T-helper 17 cell (primary cell): Measurements from ENCODE around the gene HOXA3. TPM values are rescaled to one million over a fixed set of nuclear protein-coding genes. Genes with fewer than 3 reads are reported as not detected.

Experiments
- ATAC-seq: fragments of 150-1000 bp; cut with Tn5 transposase; 2 replicates; pipeline ENCODE4 v1.10.0; 2021; ENCODE audit warnings: mild to moderate bottlenecking, moderate library complexity
- DNase-seq, 3 donors: peaks; one replicate each; pipeline versions ENCODE4 v3.0.0 to v3.0.0-alpha.2; 2020 to 2021
- H3K9me3 ChIP-seq: one replicate; pipeline ENCODE4 v1.7.0; 2013; ENCODE audit warnings: low read length, mild to moderate bottlenecking; ENCODE audit not compliant: control insufficient read depth, poor library complexity, severe bottlenecking
- H3K27ac Mint-ChIP-seq: one replicate; pipeline ENCODE4 v1.8.0; 2022; ENCODE audit warnings: mild to moderate bottlenecking, moderate library complexity, mixed read lengths
- H3K27me3 Mint-ChIP-seq: one replicate; pipeline ENCODE4 v1.8.0; 2022; ENCODE audit warnings: mixed read lengths
- H3K36me3 Mint-ChIP-seq: one replicate; pipeline ENCODE4 v1.8.0; 2022; ENCODE audit warnings: low read depth, mixed read lengths
- H3K4me1 Mint-ChIP-seq: one replicate; pipeline ENCODE4 v1.8.0; 2022; ENCODE audit warnings: mild to moderate bottlenecking, mixed read lengths
- H3K4me3 Mint-ChIP-seq: one replicate; pipeline ENCODE4 v1.8.0; 2022; ENCODE audit warnings: mild to moderate bottlenecking, moderate library complexity, mixed read lengths
- total RNA-seq, 4 donors: library from RNA in 2 of 4; stranded (reverse) in 2 of 4; gene quantifications; one replicate each; pipeline ENCODE4 v1.2.3 and lab custom pipeline; 2022 to 2026

HOXA3 gene
- total RNA-seq, 2 donors from 2014 or later, result not detected

DNA sequence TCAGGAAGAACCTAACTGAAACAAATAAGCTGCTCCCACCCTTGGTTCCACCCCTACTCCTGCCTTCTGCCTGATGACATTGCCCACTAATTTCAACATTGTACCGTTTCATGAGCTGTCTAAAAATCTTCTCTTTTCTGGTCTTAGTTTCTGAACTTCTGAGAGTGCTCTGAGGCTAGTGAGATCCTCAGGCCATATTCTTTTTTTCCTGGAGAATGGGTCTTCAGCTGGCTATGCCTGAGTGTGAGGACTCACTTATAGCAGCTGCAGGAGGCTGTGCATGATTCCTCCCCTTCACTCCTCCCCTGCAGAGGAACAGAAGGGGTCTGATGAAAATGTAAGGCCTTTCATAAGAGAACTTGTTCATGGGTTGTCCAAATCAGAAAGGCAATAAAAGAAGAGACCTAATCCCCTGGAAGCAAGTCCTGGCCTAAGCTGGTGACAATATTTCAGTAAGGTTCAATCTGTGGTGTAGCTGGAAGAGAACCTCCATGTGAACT lies 32.9 kb downstream of the HOXA3 start:
- no peak overlapping the region for H3K4me3 Mint-ChIP-seq
- H3K27ac Mint-ChIP-seq, result no peak overlapping the region
- H3K4me1 Mint-ChIP-seq, result no peaks in the 10 kb centered on the region
- H3K36me3 Mint-ChIP-seq, result no peaks in the 10 kb centered on the region
- ATAC-seq (no peak), DNase-seq (no peak)
- H3K27me3 Mint-ChIP-seq, result peaks cover 48% of the 10 kb centered on the region
- H3K9me3 ChIP-seq, result no peaks in the 10 kb centered on the region

DNA sequence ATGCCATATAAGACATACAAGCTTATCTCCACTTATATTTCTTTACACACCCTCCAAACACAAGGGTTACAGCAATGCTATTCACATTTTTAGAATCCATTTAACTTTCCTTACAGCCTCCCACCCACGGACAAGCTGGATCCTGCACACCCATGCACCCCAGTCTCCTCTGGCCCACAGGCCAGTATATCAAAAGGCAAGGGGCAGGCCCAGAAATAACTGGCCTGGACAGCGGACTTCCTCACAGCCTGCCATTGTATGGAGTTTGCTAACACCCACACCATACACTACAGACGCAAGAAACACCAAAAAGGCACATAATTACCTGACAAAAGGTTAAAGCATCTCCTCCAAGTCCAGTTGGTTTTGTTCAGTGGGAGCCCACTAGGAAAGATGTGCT lies 33.8 kb downstream of the HOXA3 start:
- Mint-ChIP-seq H3K27ac (no peak overlapping the region), H3K4me3 (no peak overlapping the region), H3K27me3 (peaks cover 40% of the 10 kb centered on the region), H3K4me1 (no peaks in the 10 kb centered on the region), H3K36me3 (no peaks in the 10 kb centered on the region)
- H3K9me3 ChIP-seq, result no peaks in the 10 kb centered on the region
- no peak for ATAC-seq
- no peak for DNase-seq

DNA sequence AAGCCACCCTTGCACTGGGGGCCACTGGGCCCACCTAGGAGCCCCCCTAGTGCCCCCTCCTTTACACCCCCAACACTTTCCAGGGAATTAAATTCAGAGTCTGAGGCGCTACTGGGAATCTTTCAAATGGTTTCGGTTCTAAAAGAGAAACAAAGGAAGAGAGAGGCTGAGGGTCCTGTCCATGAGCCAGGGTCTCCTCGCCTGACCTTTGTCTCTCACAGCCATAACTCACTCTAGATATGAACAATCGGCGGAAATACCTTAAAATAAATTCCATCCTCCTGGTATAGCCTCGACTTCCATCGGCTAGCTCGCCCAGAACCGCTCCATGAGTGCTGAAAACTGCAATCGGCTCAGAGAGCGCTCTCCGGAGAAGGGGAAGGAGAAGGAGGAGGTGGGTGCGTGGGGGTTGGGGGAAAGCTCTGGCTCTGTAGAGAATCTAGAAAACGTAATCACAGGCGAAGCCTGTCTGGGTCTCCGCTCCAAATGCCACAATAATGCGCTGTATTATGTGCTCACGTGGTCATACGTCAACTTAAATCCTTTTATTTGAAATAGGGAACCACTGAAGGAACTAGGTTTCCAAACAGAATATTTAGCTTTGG lies 34.4 kb downstream of the HOXA3 start:
- ATAC-seq, result no peak
- no peak for DNase-seq
- no peaks in the 10 kb centered on the region for H3K9me3 ChIP-seq
- H3K4me3 Mint-ChIP-seq, result no peak overlapping the region
- no peaks in the 10 kb centered on the region for H3K4me1 Mint-ChIP-seq
- no peaks in the 10 kb centered on the region for H3K36me3 Mint-ChIP-seq
- H3K27me3 Mint-ChIP-seq, result peaks cover 34% of the 10 kb centered on the region
- H3K27ac Mint-ChIP-seq, result no peak overlapping the region

DNA sequence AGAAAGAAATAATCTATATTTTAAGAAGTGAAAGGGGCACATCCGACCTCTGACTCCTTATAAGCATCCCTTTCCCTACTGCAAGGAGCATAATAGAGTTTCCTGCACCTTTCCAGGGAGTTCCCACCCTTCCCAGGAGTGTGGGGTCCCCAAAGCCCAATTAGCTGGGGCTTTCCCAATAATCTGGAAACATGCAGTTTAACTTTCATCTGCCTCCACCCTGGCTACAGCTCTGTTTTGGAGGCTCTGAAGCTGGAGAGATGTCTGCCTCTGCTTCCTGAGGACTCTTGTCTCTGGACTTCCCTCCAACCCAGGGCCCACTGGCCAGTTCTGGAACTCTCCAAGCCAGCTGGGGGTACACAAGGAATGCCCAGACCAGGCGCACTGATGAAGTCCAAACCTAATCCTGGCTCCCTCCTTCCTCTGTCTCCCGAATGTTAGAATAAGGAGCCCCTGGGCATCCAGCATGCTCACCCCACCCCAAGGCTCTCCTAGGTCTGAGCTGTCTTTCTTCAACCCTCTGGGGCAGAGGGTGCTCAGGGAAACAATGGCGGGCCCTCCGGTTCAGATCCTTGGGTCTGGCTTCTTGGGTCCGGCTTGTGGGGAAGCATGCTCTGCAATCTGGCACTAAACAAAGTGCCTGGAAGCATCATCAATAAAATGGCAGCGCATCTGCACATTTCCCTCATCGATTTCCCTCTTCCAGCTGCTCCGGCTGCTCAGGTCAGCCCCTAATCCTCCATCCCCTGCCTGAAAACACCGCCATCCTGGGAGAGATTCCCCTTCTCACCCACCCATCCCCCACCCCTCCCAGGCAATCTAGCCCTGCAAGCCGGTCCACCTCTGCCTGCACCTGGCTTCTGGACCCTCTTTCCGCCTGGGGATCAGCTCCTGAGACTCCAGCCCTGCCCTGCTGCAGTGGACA lies 35.2 kb downstream of the HOXA3 start:
- H3K36me3 Mint-ChIP-seq, result no peaks in the 10 kb centered on the region
- H3K27ac Mint-ChIP-seq, result no peak overlapping the region
- no peak overlapping the region for H3K4me3 Mint-ChIP-seq
- no peaks in the 10 kb centered on the region for H3K4me1 Mint-ChIP-seq
- no peaks in the 10 kb centered on the region for H3K9me3 ChIP-seq
- H3K27me3 Mint-ChIP-seq, result peaks cover 32% of the 10 kb centered on the region
- no peak for DNase-seq
- ATAC-seq, result no peak

DNA sequence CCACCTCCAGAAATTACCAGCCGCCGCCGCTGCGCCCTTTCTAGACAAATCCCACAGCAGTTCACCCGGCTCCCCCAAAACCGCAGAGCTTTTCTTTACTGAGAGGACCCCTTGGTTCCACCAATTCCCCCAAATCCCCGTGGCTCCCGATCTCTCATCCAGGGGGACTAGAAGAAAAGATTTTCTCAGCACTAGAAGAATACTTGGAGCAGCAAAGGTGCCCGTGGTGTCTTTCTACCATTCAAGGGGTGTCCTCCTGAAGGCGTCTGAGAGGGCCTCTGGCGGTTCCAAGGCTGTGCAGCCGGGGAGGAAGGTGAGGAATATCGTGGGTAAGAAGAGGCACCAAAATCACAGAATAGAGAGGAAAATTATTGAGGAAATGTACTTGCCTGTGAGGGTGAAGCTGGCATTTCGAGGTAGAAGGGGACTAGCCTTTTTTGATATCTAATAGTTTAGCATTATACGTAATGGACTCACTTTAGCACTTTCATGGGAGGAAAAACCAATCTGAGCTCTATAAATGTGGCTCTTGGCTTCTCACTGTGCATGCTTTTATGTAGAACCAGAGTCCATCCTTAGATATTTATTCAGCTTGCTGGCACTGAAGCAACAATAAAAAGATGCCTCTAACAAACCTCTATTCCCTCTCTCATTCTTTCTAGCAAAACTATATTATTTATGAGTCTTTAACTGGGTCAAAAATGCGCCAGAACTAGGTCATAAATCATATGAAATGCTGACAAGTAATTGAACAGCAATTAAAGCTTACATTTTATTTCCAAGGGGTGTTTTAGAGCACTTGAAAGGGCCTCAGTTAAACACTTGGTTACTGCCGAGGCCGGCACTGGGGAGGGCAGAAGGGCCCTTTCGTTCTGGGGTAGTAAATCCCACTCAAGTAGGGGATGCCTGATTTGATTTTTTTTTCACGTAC lies 36.1 kb downstream of the HOXA3 start:
- Mint-ChIP-seq H3K27ac (no peak overlapping the region), H3K36me3 (no peaks in the 10 kb centered on the region), H3K4me1 (no peaks in the 10 kb centered on the region), H3K27me3 (peaks cover 32% of the 10 kb centered on the region), H3K4me3 (no peak overlapping the region)
- ATAC-seq (no peak), DNase-seq (no peak)
- no peaks in the 10 kb centered on the region for H3K9me3 ChIP-seq

DNA sequence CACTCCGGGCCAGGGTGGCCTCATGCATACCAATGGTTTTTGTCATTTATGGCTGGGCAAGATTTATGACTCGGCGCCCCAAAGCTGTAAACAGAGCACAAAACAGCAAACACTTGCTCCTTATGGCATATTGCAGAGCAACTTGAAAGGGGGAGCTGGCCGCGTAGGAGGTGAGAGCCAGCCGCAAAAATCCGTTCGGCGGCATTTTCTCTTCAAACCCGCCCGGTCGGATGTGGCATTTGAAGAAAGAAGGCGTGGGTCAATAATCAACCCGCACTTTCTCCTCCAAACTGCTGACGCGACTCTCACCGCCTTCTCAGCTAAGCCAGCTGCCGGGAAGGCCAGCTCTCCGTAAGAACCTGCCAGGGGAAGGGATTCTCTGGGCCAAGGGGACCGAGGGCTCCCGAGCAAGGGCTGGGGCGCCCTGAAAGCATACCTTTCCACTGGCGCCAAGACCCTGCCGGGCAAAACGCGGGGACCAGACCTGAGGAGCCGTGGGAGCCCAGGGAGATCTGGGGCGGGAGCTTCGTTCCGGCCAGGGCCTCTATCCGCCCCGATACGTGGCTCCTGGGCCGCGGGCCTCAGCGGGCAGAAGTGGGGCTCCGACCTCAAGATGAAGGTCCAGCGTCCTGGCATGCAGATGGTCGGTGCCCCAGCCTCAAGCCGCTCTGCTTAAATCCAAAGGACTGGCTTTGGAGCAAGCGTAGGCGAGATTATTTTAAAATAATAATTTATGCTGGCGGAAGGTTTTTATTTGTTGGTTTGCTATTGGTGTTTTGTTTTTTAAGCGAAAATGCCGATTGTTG lies 37.0 kb downstream of the HOXA3 start:
- Mint-ChIP-seq H3K4me1 (no peaks in the 10 kb centered on the region), H3K36me3 (no peaks in the 10 kb centered on the region), H3K27me3 (peaks cover 37% of the 10 kb centered on the region), H3K27ac (no peak overlapping the region), H3K4me3 (no peak overlapping the region)
- DNase-seq (no peak), ATAC-seq (no peak)
- no peaks in the 10 kb centered on the region for H3K9me3 ChIP-seq

DNA sequence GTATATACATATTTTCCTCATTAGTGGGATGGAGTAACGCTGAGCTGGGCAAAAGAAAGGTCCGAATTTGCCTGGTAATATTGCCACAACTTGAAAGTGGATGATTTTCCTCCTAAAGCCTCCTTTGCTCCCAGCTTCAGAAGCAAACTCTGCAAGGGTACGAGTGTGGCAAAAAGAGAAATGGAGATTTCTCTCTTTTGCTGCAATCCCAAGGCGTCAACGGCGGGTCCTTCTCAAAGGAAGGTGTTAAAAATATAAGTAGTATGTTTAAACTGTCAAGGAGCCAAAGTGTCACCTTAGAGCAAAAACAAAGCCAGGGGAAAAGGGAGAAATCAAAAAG lies 37.5 kb downstream of the HOXA3 start:
- no peaks in the 10 kb centered on the region for H3K9me3 ChIP-seq
- ATAC-seq (no peak), DNase-seq (no peak)
- peaks cover 34% of the 10 kb centered on the region for H3K27me3 Mint-ChIP-seq
- H3K4me3 Mint-ChIP-seq, result no peak overlapping the region
- no peaks in the 10 kb centered on the region for H3K36me3 Mint-ChIP-seq
- no peaks in the 10 kb centered on the region for H3K4me1 Mint-ChIP-seq
- no peak overlapping the region for H3K27ac Mint-ChIP-seq

DNA sequence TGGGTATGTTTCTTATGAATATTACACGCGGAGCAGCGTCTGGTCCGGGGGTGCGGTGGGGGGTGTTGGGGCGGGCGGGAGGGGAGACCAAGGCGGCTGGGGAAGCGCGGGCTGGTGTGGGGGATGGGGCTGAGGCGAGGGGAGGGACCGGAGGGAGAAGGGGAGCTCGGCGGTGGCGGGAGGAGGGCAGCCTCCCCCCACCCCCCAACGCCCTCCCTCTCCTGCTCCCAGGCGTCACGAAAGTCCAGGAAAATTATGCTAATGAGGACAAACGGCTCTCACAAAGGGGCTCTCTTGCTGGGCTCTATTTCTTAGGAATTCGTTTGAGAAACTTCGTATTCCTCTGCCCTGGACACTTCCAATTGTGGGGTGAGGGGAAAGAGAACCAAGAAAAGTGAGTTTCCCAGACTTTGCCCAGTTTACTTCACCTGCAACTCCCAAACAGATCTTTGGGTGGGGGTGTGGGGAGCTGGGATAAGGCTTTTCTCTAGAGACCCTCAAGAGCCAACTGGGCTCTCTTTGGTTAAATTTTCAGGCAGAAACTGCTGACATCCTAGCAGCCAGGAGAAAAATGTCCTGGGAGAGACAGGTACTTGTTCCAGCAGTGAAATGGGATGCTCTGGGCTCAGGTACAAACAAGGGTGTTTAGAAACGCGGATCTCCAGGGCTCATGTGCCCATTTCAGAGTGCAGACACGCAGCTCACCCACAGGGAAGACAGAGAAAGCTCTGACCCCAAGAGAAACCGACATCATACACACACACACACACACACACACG lies 38.2 kb downstream of the HOXA3 start:
- no peaks in the 10 kb centered on the region for H3K4me1 Mint-ChIP-seq
- H3K27me3 Mint-ChIP-seq, result peaks cover 28% of the 10 kb centered on the region
- no peaks in the 10 kb centered on the region for H3K36me3 Mint-ChIP-seq
- no peaks in the 10 kb centered on the region for H3K9me3 ChIP-seq
- no peak for ATAC-seq
- no peak for DNase-seq
- no peak overlapping the region for H3K4me3 Mint-ChIP-seq
- no peak overlapping the region for H3K27ac Mint-ChIP-seq

DNA sequence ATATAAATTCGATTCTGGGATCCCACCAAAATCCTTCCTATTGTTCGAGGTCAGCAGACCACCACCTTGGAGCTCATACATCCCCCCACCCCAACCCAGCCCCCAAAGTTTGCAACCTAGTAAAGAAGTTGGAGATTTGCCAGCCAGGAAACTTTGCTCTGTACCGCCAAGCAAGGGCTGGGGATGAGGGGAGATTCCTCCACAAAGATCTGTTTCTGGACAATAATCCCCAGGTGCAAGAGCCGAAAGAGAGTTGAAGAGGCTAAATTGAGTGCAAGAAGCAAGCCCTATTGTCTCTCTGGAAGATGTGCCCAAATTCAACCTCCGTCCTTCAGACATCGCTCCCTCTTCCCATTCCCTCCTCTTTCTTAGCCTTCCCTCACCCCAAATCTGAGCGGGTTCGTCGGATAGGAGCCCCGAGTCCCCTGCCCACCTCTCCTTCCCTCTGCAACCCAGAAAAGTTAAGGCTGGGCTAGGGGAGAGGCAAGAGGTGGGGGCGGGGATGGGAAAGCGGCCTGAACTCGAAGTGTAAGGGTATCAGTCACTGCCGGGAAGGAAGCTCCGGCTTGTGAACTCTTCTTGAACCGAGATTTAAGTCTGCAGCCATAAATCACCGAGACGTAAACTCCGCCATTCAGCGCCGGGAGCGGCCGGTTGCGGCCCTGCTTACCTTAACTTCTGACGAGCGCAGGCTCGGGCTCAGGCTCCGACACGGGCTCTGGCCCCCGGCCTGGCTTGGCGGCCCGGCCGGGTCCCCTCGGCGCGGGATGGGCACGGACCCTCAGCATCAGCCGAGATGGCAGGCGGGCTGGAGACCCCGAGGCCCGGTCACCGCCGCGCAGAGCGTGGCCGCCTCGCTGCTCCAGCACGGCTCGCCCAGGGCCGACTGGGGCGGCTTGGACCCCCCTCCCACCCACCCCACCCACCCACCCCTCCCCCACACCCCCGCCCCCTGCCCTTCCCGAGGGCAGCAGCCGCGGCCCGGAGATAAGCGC lies 39.1 kb downstream of the HOXA3 start:
- Mint-ChIP-seq H3K27ac (no peak overlapping the region), H3K4me1 (no peaks in the 10 kb centered on the region), H3K4me3 (no peak overlapping the region), H3K36me3 (no peaks in the 10 kb centered on the region), H3K27me3 (peaks cover 21% of the 10 kb centered on the region)
- no peaks in the 10 kb centered on the region for H3K9me3 ChIP-seq
- no peak for DNase-seq
- ATAC-seq, result no peak

DNA sequence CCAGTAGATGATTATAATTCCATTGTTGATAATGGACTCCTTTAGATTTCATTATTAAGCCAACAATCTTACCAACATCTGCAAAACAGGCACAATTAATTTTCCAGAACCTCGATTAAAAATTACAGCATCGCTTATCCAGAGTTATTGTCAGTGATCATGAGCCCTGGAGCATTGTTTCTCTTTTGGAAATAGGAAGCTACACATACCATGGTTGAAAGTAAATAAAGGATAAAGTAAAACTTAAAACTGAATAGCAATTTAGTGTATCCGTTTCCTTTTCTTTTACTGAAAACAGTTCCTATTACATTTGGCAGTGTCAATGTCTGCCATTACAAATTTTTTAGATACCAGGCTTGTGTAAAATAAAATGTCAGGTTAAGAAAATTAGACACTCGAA lies 40.0 kb downstream of the HOXA3 start:
- Mint-ChIP-seq H3K36me3 (no peaks in the 10 kb centered on the region), H3K27me3 (peaks cover 16% of the 10 kb centered on the region), H3K4me3 (no peak overlapping the region), H3K4me1 (no peaks in the 10 kb centered on the region), H3K27ac (no peak overlapping the region)
- DNase-seq, result no peak
- H3K9me3 ChIP-seq, result no peaks in the 10 kb centered on the region
- no peak for ATAC-seq

DNA sequence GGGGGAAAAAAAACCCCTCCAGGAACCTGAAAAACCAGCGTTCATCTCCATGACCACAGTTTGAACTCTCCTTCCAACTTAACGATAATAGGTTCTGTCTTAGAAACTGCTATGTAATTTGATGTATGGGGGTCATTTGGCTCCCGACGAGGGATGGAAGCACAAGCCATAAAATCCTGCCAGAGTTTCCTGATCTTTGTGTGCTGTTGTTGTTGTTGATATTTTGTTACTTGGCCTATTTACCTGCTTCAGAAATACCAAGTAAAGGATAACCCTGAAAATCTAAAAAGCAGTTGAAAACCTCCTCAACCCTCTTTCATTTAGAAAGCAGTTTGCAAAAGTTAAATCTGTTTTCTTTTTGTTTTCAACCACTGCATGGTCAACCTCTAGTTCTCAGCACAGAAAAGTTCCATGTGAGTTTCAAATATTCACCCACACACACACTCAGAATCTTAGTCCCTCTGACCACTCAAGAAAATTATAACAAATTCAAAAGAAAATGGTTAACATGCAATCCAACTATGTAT lies 40.6 kb downstream of the HOXA3 start:
- H3K9me3 ChIP-seq, result no peaks in the 10 kb centered on the region
- Mint-ChIP-seq H3K27me3 (peaks cover 11% of the 10 kb centered on the region), H3K27ac (no peak overlapping the region), H3K36me3 (no peaks in the 10 kb centered on the region), H3K4me1 (no peaks in the 10 kb centered on the region), H3K4me3 (no peak overlapping the region)
- no peak for ATAC-seq
- no peak for DNase-seq
